CD4-positive, alpha-beta T cell (primary cell): ENCODE results near the gene SCUBE2. TPM values are rescaled to one million over a fixed set of nuclear protein-coding genes. Genes with fewer than 3 reads are reported as not detected.
"Not testable (repeated sequence)": the region's sequence is repeated elsewhere in the genome, so short reads cannot be mapped to it uniquely, and the experiment has no call there.

Source experiments
- ATAC-seq: fragments of 200-7000 bp; cut with Tn5 transposase; one replicate; pipeline ENCODE4 v1.10.0; 2022; ENCODE audit warnings: mild to moderate bottlenecking; ENCODE audit not compliant: poor library complexity
- CTCF ChIA-PET: fragments of 350-600 bp; sonication (Branson Sonifier 250); formaldehyde crosslinking; loops from one replicate; lab custom pipeline; 2021; ENCODE audit warnings: antibody characterized with exemption, inconsistent platforms; lab: Charles Lee
- POLR2A ChIA-PET: fragments of 350-600 bp; sonication (Branson Sonifier 250); formaldehyde crosslinking; loops from one replicate; lab custom pipeline; 2021; ENCODE audit warnings: antibody characterized with exemption, inconsistent platforms; lab: Charles Lee
- DNase-seq, 14 experiments: peaks; one replicate each; pipeline ENCODE4 v3.0.0-alpha.2; 2013 to 2020; ENCODE audit warnings: mixed read lengths in 2 of 14
- H3K27ac ChIP-seq, 2 donors: one replicate each; pipeline versions ENCODE4 v1.5.1 to v1.7.0; 2013; ENCODE audit warnings: low read length in 2 of 2, low read depth in 1 of 2, mild to moderate bottlenecking in 1 of 2
- H3K27me3 ChIP-seq, 2 experiments: 1 replicate in 1 of 2; 2 replicates in 1 of 2; pipeline versions ENCODE4 v1.6.1 to v1.7.0; 2013; ENCODE audit warnings: low read length in 2 of 2, control low read depth in 1 of 2, mild to moderate bottlenecking in 1 of 2, moderate library complexity in 1 of 2; ENCODE audit not compliant: insufficient read depth in 2 of 2, control insufficient read depth in 1 of 2
- H3K36me3 ChIP-seq: one replicate; pipeline ENCODE4 v1.6.1; 2013; ENCODE audit warnings: low read length, control low read depth; ENCODE audit not compliant: insufficient read depth
- H3K4me1 ChIP-seq: one replicate; pipeline ENCODE4 v1.6.1; 2013; ENCODE audit warnings: low read length, control low read depth; ENCODE audit not compliant: insufficient read depth
- H3K4me3 ChIP-seq: one replicate; pipeline ENCODE4 v1.5.1; 2013; ENCODE audit warnings: mild to moderate bottlenecking, low read length, moderate library complexity
- H3K9me3 ChIP-seq, 2 experiments: 1 replicate in 1 of 2; 2 replicates in 1 of 2; pipeline versions ENCODE4 v1.6.1 to v1.7.0; 2013; ENCODE audit warnings: low read length in 2 of 2, mild to moderate bottlenecking in 2 of 2, control low read depth in 1 of 2, moderate library complexity in 1 of 2; ENCODE audit not compliant: control insufficient read depth in 1 of 2, insufficient read depth in 1 of 2
- H3K27ac Mint-ChIP-seq: one replicate; pipeline ENCODE4 v1.8.0; 2020; ENCODE audit warnings: mixed read lengths
- H3K27me3 Mint-ChIP-seq: one replicate; pipeline ENCODE4 v1.8.0; 2021; ENCODE audit warnings: mixed read lengths
- H3K36me3 Mint-ChIP-seq: one replicate; pipeline ENCODE4 v1.8.0; 2021; ENCODE audit warnings: low read depth, mixed read lengths
- H3K4me1 Mint-ChIP-seq: one replicate; pipeline ENCODE4 v1.8.0; 2021; ENCODE audit warnings: low read depth, mixed read lengths
- H3K4me3 Mint-ChIP-seq: one replicate; pipeline ENCODE4 v1.8.0; 2020; ENCODE audit warnings: mild to moderate bottlenecking, mixed read lengths
- H3K9me3 Mint-ChIP-seq: one replicate; pipeline ENCODE4 v1.8.0; 2020; ENCODE audit warnings: mixed read lengths
- intact Hi-C, 2 experiments: fragments of 100-400 bp; cut with DNase I in 1 of 2; cut with micrococcal nuclease in 1 of 2; formaldehyde crosslinking; loops; one replicate each; pipeline versions ENCODE4 v1.15.1 to v1.9.0; 2023 to 2025; cut with DNase I, micrococcal nuclease
- total RNA-seq, 174 experiments: library from RNA in 2 of 174; stranded (reverse) in 2 of 174; gene quantifications; one replicate each; pipeline ENCODE4 v1.2.3 and lab custom pipeline; 2021 to 2026
- TF ChIP-seq, protein P1 (sequence below): fragments of 200-600 bp; IDR thresholded peaks from one replicate; pipeline ENCODE4 v1.8.0; 2022; ENCODE audit warnings: antibody characterized with exemption, mild to moderate bottlenecking

SCUBE2 gene
- total RNA-seq, 2 experiments from 2014 or later = 0.17 TPM; not detected in 1

DNA sequence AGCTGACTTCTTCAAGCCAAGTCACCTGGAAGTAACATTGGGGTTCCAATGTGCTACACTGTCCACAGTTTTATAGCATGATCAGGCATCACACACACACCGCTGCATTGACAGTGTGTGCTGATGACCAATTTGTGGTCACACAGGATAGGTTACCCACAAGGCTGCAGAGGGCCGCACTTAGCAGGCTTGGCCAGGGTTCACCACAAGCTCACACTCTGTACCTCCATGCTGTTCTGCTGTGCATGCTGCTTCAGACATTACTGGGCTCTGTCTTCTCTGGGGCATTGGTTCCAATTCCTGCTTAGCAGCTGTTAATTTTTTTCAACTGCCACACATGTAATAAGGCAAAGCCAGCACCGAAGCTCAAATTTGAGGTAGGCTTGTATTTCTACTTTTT lies 76.6 kb downstream of the SCUBE2 start:
- H3K27me3 Mint-ChIP-seq = peaks cover 5% of the 10 kb centered on the region
- no peak overlapping the region for H3K4me3 ChIP-seq
- no peaks in the 10 kb centered on the region for H3K36me3 ChIP-seq
- H3K27me3 ChIP-seq = no peaks in the 10 kb centered on the region
- DNase-seq (no peak), ATAC-seq (no peak)
- intact Hi-C loops = loop anchor here in 1 of 2 experiments (1.0 kb wide), 2 partner anchors 122 to 491 kb away; no protein-coding TSS in a partner anchor
- H3K4me1 Mint-ChIP-seq = peaks cover 29% of the 10 kb centered on the region
- H3K27ac ChIP-seq = no peak overlapping the region
- H3K27ac Mint-ChIP-seq = no peak overlapping the region
- no peaks in the 10 kb centered on the region for H3K36me3 Mint-ChIP-seq
- ChIA-PET CTCF (interaction anchor here (1.5 to 3.1 kb wide), 4 partner anchors 10 to 491 kb away, joined by 3 to 25 read pairs (median 7); no protein-coding TSS in a partner anchor), POLR2A (no interaction called here)
- TF ChIP-seq, protein P1, sequence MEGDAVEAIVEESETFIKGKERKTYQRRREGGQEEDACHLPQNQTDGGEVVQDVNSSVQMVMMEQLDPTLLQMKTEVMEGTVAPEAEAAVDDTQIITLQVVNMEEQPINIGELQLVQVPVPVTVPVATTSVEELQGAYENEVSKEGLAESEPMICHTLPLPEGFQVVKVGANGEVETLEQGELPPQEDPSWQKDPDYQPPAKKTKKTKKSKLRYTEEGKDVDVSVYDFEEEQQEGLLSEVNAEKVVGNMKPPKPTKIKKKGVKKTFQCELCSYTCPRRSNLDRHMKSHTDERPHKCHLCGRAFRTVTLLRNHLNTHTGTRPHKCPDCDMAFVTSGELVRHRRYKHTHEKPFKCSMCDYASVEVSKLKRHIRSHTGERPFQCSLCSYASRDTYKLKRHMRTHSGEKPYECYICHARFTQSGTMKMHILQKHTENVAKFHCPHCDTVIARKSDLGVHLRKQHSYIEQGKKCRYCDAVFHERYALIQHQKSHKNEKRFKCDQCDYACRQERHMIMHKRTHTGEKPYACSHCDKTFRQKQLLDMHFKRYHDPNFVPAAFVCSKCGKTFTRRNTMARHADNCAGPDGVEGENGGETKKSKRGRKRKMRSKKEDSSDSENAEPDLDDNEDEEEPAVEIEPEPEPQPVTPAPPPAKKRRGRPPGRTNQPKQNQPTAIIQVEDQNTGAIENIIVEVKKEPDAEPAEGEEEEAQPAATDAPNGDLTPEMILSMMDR = no peak
- no peaks in the 10 kb centered on the region for H3K9me3 Mint-ChIP-seq
- no peaks in the 10 kb centered on the region for H3K9me3 ChIP-seq
- H3K4me3 Mint-ChIP-seq = no peak overlapping the region
- H3K4me1 ChIP-seq = peaks cover 18% of the 10 kb centered on the region

DNA sequence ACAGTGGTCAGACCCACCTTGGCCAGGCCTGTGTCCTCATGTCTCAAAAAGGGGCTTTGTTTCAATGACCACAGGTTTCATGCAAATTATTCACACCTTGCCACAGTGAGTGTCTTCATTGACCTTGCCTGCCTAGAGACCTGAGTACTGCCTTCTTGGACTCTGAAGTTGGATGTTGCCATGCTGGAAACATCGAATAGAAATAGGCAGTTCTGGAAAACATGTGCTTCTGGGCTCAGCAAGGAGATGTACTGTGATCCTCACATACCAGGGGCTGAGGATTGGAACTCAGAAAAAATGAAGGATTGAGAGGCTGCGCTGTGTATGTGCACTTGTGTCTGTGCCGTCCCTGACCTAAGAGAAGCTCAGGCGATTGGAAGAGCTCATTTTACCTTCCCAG lies 78.0 kb downstream of the SCUBE2 start:
- ATAC-seq (no peak), DNase-seq (no peak)
- Mint-ChIP-seq H3K27me3 (peaks cover 5% of the 10 kb centered on the region), H3K4me3 (no peak overlapping the region), H3K27ac (no peak overlapping the region), H3K36me3 (no peaks in the 10 kb centered on the region), H3K9me3 (no peaks in the 10 kb centered on the region), H3K4me1 (peaks cover 27% of the 10 kb centered on the region)
- CTCF ChIA-PET = no interaction called here
- POLR2A ChIA-PET = no interaction called here
- intact Hi-C loops = no loop called here
- Histone ChIP-seq H3K4me1 (peaks cover 18% of the 10 kb centered on the region), H3K9me3 (no peaks in the 10 kb centered on the region), H3K27ac (no peak overlapping the region), H3K36me3 (no peaks in the 10 kb centered on the region), H3K4me3 (no peak overlapping the region), H3K27me3 (no peaks in the 10 kb centered on the region)
- TF ChIP-seq, protein P1 = no peak

DNA sequence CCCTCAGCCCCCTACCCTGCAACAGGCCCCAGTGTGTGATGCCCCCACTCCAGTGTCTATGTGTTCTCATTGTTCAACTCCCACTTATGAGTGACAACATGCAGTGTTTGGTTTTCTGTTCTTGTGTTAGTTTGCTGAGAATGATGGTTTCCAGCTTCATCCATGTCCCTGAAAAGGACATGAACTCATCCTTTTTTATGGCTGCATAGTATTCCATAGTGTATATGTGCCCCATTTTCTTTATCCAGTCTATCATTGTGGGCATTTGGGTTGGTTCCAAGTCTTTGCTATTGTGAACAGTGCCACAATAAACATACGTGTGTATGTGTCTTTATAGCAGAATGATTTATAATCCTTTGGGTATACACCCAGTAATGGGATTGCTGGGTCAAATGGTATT lies 81.9 kb downstream of the SCUBE2 start:
- H3K27ac ChIP-seq, H3K27ac Mint-ChIP-seq, ATAC-seq, H3K4me3 Mint-ChIP-seq, H3K4me3 ChIP-seq, DNase-seq, H3K27me3 ChIP-seq, H3K9me3 Mint-ChIP-seq, POLR2A ChIA-PET, H3K36me3 Mint-ChIP-seq, H3K4me1 Mint-ChIP-seq, H3K36me3 ChIP-seq, H3K9me3 ChIP-seq, H3K4me1 ChIP-seq, CTCF ChIA-PET: not testable (repeated sequence)
- H3K27me3 Mint-ChIP-seq = peaks cover 12% of the 10 kb centered on the region
- intact Hi-C loops = loop anchor here in 1 of 2 experiments (10.0 kb wide), 1 partner anchor 325 kb away; the partner anchor contains the start of genes RPL27A and TRIM66

DNA sequence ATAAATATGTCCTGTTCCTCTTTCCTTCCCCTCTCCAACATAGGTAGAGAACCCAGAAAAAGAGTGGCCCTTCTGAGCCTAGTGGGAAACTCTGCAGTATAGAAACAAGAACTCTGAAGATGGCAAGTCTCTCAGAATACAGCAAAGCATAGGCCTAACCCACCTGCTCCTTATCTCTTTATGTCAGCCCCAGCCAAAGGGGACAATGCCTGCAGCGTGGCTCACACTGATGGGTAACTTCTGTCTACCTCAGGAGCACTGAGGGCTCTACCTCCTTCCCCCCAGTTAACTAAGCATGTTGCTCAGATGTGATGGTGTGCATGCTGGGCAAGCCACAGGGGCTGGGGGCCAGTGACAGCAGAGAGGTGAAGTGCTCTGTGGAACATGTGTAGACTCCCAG lies 82.7 kb downstream of the SCUBE2 start:
- TF ChIP-seq, protein P1 = no peak
- H3K27ac ChIP-seq = no peak overlapping the region
- peaks cover 10% of the 10 kb centered on the region for H3K4me1 Mint-ChIP-seq
- peaks cover 12% of the 10 kb centered on the region for H3K27me3 Mint-ChIP-seq
- ATAC-seq (no peak), DNase-seq (no peak)
- H3K4me1 ChIP-seq = peaks cover 11% of the 10 kb centered on the region
- ChIA-PET POLR2A (no interaction called here), CTCF (interaction anchor here (1.7 kb wide), 1 partner anchor 129 kb away, joined by 4 read pairs; no protein-coding TSS in a partner anchor)
- H3K4me3 Mint-ChIP-seq = no peak overlapping the region
- no peaks in the 10 kb centered on the region for H3K27me3 ChIP-seq
- intact Hi-C loops = loop anchor here in 1 of 2 experiments (10.0 kb wide), 1 partner anchor 324 kb away; the partner anchor contains the start of genes RPL27A and TRIM66
- H3K36me3 Mint-ChIP-seq = no peaks in the 10 kb centered on the region
- no peaks in the 10 kb centered on the region for H3K9me3 Mint-ChIP-seq
- H3K9me3 ChIP-seq = no peaks in the 10 kb centered on the region
- H3K27ac Mint-ChIP-seq = no peak overlapping the region
- no peaks in the 10 kb centered on the region for H3K36me3 ChIP-seq
- no peak overlapping the region for H3K4me3 ChIP-seq
